Activated T-helper 2 cell treated with anti-CD3 and anti-CD28 coated beads, Interferon-gamma antibody, Interleukin-2, Interleukin-4, amounts not matched to agents 10 μg/mL and 5 μg/mL and 100 μg/mL, durations not matched to agents 14 hours and 24 hours and 36 hours (primary cell): ENCODE results near the gene ARV1. TPM values are rescaled to one million over a fixed set of nuclear protein-coding genes. Genes with fewer than 3 reads are reported as not detected.
"Not testable (repeated sequence)": the region's sequence is repeated elsewhere in the genome, so short reads cannot be mapped to it uniquely, and the experiment has no call there.

Experiments
- DNase-seq: peaks from one replicate; pipeline ENCODE4 v3.0.0; 2021; ENCODE audit warnings: low spot score
- H3K27ac Mint-ChIP-seq: one replicate; pipeline ENCODE4 v1.8.0; 2021; ENCODE audit warnings: mixed read lengths
- H3K27me3 Mint-ChIP-seq: one replicate; pipeline ENCODE4 v1.8.0; 2021; ENCODE audit warnings: low read depth, mixed read lengths
- H3K36me3 Mint-ChIP-seq: one replicate; pipeline ENCODE4 v1.8.0; 2021; ENCODE audit warnings: low read depth, mixed read lengths
- H3K4me1 Mint-ChIP-seq: one replicate; pipeline ENCODE4 v1.8.0; 2021; ENCODE audit warnings: low read depth, mixed read lengths
- H3K4me3 Mint-ChIP-seq: one replicate; pipeline ENCODE4 v1.8.0; 2021; ENCODE audit warnings: low read depth, mild to moderate bottlenecking, moderate library complexity, mixed read lengths
- H3K9me3 Mint-ChIP-seq: one replicate; pipeline ENCODE4 v1.8.0; 2021; ENCODE audit warnings: mixed read lengths
- intact Hi-C: fragments of 100-400 bp; cut with micrococcal nuclease; formaldehyde crosslinking; loops from one replicate; pipeline ENCODE4 v1.15.1; 2023
- total RNA-seq: library from RNA; stranded (reverse); gene quantifications from 2 replicates; pipeline ENCODE4 v1.2.3, GENCODE V29; 2022

Gene ARV1
- total RNA-seq, 1 donor from 2014 or later: 10.7 TPM

- Mint-ChIP-seq H3K4me1 (no peaks in the 10 kb centered on the region), H3K27ac (no peak overlapping the region), H3K9me3 (peaks cover 13% of the 10 kb centered on the region), H3K4me3 (no peak overlapping the region), H3K27me3 (no peaks in the 10 kb centered on the region), H3K36me3 (no peaks in the 10 kb centered on the region)
- intact Hi-C loops: no loop called here
- DNase-seq: no peak
Observed at GRCh38 chr1:231011360-231011759, 32.5 kb downstream of the ARV1 start.

DNA sequence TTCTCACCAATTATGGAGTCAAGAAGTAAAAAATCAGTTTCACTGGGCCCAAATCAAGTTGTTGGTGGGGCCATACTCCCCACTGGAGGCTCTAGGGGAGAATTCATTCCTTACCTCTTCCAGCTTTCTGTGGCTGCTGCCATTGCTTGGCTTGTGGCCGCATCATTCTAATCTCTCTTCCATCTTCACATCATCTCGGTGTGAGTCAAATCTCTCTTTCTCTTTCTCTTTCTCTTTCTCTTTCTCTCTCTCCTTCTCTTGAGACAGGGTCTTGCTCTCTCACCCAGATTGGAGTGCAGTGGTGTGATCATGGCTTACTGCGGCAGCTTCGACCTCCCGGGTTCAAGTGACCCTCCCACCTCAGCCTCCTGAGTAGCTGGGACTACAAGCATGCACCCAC, 33.1 kb downstream of the ARV1 start:
- peaks cover 7% of the 10 kb centered on the region for H3K9me3 Mint-ChIP-seq
- no peak overlapping the region for H3K4me3 Mint-ChIP-seq
- no peaks in the 10 kb centered on the region for H3K36me3 Mint-ChIP-seq
- H3K4me1 Mint-ChIP-seq: no peaks in the 10 kb centered on the region
- H3K27ac Mint-ChIP-seq: no peak overlapping the region
- DNase-seq: no peak
- H3K27me3 Mint-ChIP-seq: no peaks in the 10 kb centered on the region
- intact Hi-C loops: no loop called here

GRCh38 chr1:231013391-231014015, 34.6 kb downstream of the ARV1 start:
- DNase-seq: no peak
- no peaks in the 10 kb centered on the region for H3K4me1 Mint-ChIP-seq
- no peaks in the 10 kb centered on the region for H3K9me3 Mint-ChIP-seq
- H3K27ac Mint-ChIP-seq: no peak overlapping the region
- no peaks in the 10 kb centered on the region for H3K27me3 Mint-ChIP-seq
- peaks cover under 1% of the 10 kb centered on the region for H3K36me3 Mint-ChIP-seq
- intact Hi-C loops: no loop called here
- H3K4me3 Mint-ChIP-seq: no peak overlapping the region

GRCh38 chr1:231016234-231016633, 37.3 kb downstream of the ARV1 start:
- intact Hi-C loops: no loop called here
- H3K4me1 Mint-ChIP-seq: peaks cover 11% of the 10 kb centered on the region
- no peak overlapping the region for H3K4me3 Mint-ChIP-seq
- no peak overlapping the region for H3K27ac Mint-ChIP-seq
- H3K36me3 Mint-ChIP-seq: peaks cover 2% of the 10 kb centered on the region
- no peaks in the 10 kb centered on the region for H3K27me3 Mint-ChIP-seq
- no peak for DNase-seq
- no peaks in the 10 kb centered on the region for H3K9me3 Mint-ChIP-seq

DNA sequence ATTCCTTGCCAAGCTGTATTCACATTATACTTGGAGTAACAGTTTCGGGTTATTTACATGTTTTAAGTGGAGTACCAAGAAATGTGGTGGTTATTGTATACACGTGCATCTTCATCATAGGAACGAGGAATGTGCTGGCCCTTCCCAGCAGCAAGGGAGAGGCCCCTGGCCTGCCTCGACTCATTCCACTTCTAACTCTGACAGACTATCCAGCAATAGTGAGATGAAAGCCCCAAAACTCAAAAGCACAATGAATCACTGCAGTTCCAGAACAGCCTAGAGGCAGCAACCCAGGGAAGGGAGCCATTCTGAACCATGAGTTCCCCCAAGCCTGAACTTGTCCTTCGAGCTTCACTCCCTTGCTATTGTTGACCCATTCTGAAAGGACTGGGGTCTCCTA, 38.1 kb downstream of the ARV1 start:
- H3K36me3 Mint-ChIP-seq: peaks cover 2% of the 10 kb centered on the region
- intact Hi-C loops: no loop called here
- H3K27me3 Mint-ChIP-seq: no peaks in the 10 kb centered on the region
- H3K4me1 Mint-ChIP-seq: peaks cover 11% of the 10 kb centered on the region
- no peak for DNase-seq
- no peak overlapping the region for H3K27ac Mint-ChIP-seq
- no peaks in the 10 kb centered on the region for H3K9me3 Mint-ChIP-seq
- H3K4me3 Mint-ChIP-seq: no peak overlapping the region

GRCh38 chr1:231019711-231020110, 40.8 kb downstream of the ARV1 start:
- DNase-seq: no peak
- intact Hi-C loops: no loop called here
- peaks cover 11% of the 10 kb centered on the region for H3K4me1 Mint-ChIP-seq
- no peak overlapping the region for H3K4me3 Mint-ChIP-seq
- H3K27me3 Mint-ChIP-seq: no peaks in the 10 kb centered on the region
- H3K36me3 Mint-ChIP-seq: peaks cover 2% of the 10 kb centered on the region
- H3K9me3 Mint-ChIP-seq: no peaks in the 10 kb centered on the region
- H3K27ac Mint-ChIP-seq: no peak overlapping the region

DNA sequence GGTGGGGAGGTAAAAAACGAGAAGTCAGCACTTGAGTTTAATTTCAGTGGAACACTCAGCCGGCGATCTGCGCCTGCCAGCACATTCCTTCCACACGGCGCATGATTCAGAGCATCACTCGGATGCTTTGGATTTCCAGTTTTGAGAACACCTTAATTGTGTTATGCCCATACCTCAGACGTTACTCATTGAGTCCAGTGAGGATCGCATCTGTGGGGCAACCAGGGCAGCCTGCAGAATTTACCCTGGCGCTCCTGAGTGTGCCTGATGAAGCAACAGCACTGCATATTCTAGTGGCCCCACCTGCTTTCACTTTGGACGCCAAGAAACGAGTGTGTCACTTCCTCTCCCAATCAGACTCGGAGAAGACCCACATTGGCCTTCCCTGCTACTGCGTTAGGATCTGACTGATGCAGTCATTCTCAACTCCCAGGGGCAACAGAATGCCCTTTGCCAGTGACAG, 41.3 kb downstream of the ARV1 start:
- peaks cover 2% of the 10 kb centered on the region for H3K36me3 Mint-ChIP-seq
- H3K4me1 Mint-ChIP-seq: peaks cover 11% of the 10 kb centered on the region
- H3K4me3 Mint-ChIP-seq: no peak overlapping the region
- H3K27ac Mint-ChIP-seq: no peak overlapping the region
- no peak for DNase-seq
- H3K27me3 Mint-ChIP-seq: no peaks in the 10 kb centered on the region
- intact Hi-C loops: no loop called here
- H3K9me3 Mint-ChIP-seq: no peaks in the 10 kb centered on the region

DNA sequence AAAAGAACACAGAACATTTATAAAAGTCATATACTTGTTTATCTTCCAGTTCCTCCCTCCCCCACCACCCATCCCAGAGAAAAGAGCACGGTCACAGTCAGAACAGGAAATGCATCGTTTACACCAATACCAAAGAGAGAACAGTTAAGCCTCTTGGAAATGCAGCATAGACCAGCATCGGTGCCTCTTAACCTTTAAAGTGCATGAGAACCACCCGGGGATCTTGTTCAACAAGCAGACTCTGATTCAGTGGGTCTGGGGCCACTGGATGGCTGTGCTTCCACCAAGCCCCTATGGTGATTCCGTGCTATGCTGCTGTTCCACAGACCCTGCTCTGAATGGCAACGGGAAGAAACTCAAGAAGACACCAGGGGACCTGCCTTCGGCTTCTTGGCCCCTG, 41.9 kb downstream of the ARV1 start:
- intact Hi-C loops: no loop called here
- Mint-ChIP-seq H3K27me3 (no peaks in the 10 kb centered on the region), H3K36me3 (peaks cover 2% of the 10 kb centered on the region), H3K27ac (peak overlapping the region; percentile 2), H3K9me3 (no peaks in the 10 kb centered on the region), H3K4me1 (peaks cover 11% of the 10 kb centered on the region), H3K4me3 (no peak overlapping the region)
- DNase-seq: no peak

- DNase-seq: no peak
- Mint-ChIP-seq H3K4me1 (peaks cover 14% of the 10 kb centered on the region), H3K27me3 (no peaks in the 10 kb centered on the region), H3K27ac (no peak overlapping the region), H3K9me3 (no peaks in the 10 kb centered on the region), H3K4me3 (no peak overlapping the region), H3K36me3 (peaks cover 2% of the 10 kb centered on the region)
- intact Hi-C loops: no loop called here
Observed at GRCh38 chr1:231021540-231022031, 42.7 kb downstream of the ARV1 start.

- intact Hi-C loops, H3K4me3 Mint-ChIP-seq, H3K27ac Mint-ChIP-seq, H3K27me3 Mint-ChIP-seq, DNase-seq, H3K36me3 Mint-ChIP-seq, H3K9me3 Mint-ChIP-seq: not testable (repeated sequence)
- peaks cover 14% of the 10 kb centered on the region for H3K4me1 Mint-ChIP-seq
Observed at GRCh38 chr1:231022543-231022942, 43.6 kb downstream of the ARV1 start.

GRCh38 chr1:231023150-231023549, 44.3 kb downstream of the ARV1 start:
- no peaks in the 10 kb centered on the region for H3K9me3 Mint-ChIP-seq
- no peak overlapping the region for H3K4me3 Mint-ChIP-seq
- intact Hi-C loops: no loop called here
- no peak overlapping the region for H3K27ac Mint-ChIP-seq
- DNase-seq: no peak
- peaks cover 14% of the 10 kb centered on the region for H3K4me1 Mint-ChIP-seq
- peaks cover 2% of the 10 kb centered on the region for H3K36me3 Mint-ChIP-seq
- H3K27me3 Mint-ChIP-seq: no peaks in the 10 kb centered on the region

GRCh38 chr1:231026576-231026975, 47.7 kb downstream of the ARV1 start:
- H3K36me3 Mint-ChIP-seq: no peaks in the 10 kb centered on the region

DNA sequence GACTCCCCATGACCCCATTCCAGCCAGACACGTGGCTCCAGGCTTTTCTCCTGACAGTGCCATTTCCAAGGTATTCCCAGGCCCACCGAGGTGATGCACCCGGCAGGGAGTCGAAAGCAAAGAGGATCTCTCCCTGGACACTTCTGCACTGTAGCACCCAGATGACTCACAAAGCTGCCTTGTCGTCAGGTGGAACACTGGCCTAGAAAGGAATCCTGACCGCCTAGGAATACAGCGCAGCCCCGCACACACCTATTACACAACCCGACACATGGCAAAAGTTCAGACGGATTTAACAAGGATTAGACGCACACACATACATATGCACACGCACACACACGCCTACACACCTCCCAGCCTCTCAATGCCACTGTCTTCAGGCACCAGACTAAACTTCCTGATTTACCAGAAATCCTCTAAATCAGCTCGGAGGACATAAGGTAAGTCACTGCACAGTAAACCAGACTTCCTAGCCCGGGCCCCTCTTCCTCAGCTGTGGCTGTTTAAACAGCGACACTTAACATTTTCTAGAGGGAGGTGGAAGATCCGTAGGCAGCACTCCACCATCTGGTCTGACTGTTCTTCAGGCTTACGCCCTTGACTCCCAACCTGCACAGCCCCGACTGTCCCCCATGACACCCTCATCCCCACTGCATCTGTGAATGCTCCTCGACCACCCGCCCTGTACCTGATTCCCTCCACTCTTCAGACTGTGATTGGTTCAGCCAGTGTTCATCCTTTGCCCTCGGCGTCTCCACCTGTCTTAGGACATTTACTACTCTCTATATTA, 48.4 kb downstream of the ARV1 start:
- H3K27me3 Mint-ChIP-seq: no peaks in the 10 kb centered on the region
- no peak for DNase-seq
- H3K4me1 Mint-ChIP-seq: peaks cover 5% of the 10 kb centered on the region
- H3K27ac Mint-ChIP-seq: no peak overlapping the region
- intact Hi-C loops: no loop called here
- H3K4me3 Mint-ChIP-seq: no peak overlapping the region
- no peaks in the 10 kb centered on the region for H3K36me3 Mint-ChIP-seq
- no peaks in the 10 kb centered on the region for H3K9me3 Mint-ChIP-seq

More at GRCh38 chr1:231026576-231026975, 47.7 kb downstream of the ARV1 start:
- no peaks in the 10 kb centered on the region for H3K9me3 Mint-ChIP-seq
- H3K4me1 Mint-ChIP-seq: peaks cover 5% of the 10 kb centered on the region
- no peak overlapping the region for H3K4me3 Mint-ChIP-seq
- DNase-seq: no peak
- intact Hi-C loops: no loop called here
- no peak overlapping the region for H3K27ac Mint-ChIP-seq
- H3K27me3 Mint-ChIP-seq: no peaks in the 10 kb centered on the region
